HG02840 (cell line): Measurements from ENCODE around the gene SUSD5.
"Not testable (repeated sequence)": the region's sequence is repeated elsewhere in the genome, so short reads cannot be mapped to it uniquely, and the experiment has no call there.

Source experiments
- ATAC-seq: cut with Tn5 transposase; IDR thresholded peaks from one replicate; pipeline ENCODE4 v1.9.1; 2021; ENCODE audit warnings: mild to moderate bottlenecking, moderate library complexity, moderate number of reproducible peaks; ENCODE audit not compliant: unreplicated experiment, low FRiP score

Gene SUSD5

DNA sequence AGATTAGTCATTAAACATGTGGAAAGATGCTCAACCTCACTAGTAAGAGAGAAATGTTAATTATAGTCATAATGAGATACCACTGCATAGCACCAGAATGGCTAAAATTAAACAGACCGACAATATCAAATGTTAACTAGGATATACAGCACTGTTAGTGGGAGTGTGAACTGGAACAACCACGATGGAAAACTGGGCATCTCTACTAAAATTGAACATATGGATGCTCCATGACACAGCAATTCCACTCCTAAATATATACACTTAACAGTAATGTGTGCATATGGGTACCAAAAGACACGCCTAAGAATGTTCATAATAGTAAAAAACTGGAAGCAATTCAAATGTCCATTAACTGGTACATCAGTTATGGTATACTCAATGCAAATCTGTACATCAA, 63.3 kb downstream of the SUSD5 start:
- no peak for ATAC-seq

DNA sequence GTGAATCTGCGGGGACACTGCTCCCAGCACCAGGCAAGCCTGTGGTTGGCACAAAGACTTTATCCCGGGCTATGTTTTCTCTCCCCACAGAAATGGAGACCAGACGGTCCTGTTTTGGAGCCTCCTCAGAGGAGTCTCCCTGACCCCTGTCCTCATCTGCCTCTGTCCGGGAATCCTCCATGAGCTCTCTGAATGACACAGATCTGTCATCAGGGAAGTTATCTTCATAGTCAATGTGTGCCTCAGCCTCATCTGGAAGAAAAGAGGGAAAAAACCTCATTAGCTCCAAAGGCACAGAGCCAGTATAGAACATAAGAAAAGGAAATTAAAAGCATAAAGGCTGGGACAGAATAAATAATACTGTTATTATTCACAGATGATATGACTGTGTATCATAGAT, 64.8 kb downstream of the SUSD5 start:
- ATAC-seq, result no peak

DNA sequence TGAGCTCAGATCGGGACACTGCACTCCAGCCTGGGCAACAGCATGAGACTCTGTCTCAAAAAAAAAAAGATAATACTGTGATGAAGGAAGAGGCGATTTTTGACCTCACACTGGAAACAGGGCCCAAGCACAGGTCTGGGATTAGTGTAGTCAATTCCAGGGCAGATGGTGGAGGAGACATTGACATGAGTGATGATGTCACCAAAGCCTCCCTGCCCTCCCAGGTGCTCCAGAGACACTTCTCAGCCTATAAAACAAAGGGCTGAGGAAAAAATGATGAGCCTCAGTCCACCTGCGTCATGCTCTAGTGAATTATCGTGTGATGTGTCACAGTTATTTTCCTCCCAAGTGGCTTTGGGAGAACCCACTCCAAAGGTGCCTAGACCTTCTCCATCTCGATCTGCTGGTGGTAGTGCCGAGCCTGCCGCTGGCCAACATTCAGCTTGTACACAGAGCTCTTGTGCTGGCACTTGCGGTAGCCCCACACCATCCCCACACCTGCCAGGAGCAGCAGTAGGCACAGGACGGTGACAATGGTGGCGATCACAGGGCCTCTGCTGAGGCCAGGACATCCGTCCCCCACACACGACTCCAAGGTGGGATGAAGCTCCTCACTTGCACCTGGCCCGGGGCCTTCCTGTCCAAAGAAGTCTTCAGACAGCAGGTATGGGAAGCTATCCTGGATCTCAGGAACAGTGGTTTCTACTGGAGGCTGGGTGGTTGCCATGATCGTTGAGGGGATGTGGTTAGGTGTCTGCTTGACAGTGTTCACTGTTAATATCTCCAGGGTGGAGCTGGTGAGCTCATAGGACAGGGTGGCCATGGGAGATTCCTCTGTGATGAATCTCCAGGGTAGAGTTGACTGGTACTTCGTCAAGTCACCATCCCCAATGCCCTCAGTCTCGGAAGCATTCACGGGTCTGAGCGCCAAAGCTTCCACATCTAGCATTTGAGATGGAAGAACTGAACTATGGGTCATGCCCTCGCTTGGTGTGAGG, 65.9 kb downstream of the SUSD5 start:
- no peak for ATAC-seq

DNA sequence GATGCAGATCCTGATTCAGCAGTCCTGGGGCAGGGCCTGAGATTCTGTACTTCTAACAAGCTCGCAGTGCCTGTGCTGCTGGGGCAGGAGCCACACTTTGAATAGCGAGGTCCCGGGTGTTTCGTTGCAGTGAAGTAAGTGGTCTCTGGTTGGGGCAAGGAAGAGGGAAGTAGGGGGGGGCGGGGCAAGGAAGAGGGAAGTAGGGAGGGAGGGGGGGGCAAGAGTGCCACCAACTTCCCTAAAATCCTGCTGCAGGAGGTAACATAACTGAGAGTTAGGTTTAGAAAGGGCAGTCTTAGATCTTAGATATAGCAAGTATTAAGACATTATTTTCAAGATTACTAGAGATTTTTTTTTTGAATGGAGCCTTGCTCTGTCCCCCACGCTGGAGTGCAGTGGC, 69.3 kb downstream of the SUSD5 start:
- no peak for ATAC-seq

DNA sequence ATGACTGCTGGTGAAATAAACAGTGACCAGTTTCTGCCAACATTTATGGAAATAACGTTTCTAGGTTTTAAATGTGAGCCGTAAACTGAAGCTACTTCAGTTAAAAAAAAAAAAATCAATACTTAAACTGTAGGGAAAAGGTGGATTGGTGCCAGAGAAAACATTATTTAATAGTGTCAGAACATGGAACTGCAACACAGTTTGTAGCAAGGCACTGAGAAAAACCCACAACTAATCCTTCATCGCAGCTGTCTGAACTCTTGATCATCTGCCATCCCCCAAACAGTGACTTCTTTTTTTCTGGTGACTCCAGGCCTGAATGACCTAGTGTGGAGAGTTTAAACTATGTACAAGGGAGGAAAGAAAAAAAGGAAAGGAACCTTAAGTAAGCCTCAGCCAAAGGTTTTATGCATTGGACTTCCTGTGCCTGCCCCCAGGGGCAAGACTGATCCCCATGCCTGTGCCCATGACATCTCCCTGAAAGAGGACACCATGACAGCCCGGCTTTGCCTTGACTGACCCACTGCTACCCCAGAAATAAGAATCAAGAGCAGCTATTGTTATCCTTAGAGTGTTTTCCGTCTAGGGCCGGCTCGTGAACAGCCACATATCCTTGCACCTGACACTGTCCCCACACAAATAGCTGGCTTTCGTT, 71.7 kb downstream of the SUSD5 start:
- ATAC-seq, result no peak

DNA sequence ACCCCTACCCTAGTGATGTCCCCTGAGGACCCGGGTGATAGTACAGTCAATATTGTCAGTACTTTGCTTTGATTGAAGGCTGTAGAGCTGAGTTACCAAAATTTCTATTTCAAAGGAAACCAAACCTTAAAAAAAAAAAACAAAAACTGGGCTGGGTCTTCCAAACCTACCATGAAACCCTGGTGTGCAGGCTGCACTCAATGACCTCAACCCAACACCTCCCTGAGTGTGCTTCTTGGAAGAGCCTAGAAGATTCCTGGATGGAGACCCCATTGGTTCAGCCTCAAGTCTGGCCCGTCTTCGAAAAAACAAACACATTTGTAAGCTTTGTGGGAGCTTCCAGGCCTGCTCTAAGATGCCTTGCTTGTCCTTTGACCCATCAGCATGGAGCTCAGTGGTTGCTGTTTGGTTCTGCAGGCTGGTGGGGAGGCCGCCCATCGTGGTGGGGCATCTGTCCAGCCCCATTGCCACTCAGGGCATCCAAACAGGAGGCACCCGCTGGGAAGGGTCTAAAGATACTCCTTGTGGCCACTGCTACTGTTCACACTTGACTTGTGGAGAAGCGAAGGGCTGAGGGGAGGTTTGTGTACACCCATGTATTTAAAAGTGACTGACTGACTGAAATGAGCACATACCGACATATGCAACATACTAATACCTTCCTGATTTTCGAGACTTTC, 72.6 kb downstream of the SUSD5 start:
- ATAC-seq, result no peak

DNA sequence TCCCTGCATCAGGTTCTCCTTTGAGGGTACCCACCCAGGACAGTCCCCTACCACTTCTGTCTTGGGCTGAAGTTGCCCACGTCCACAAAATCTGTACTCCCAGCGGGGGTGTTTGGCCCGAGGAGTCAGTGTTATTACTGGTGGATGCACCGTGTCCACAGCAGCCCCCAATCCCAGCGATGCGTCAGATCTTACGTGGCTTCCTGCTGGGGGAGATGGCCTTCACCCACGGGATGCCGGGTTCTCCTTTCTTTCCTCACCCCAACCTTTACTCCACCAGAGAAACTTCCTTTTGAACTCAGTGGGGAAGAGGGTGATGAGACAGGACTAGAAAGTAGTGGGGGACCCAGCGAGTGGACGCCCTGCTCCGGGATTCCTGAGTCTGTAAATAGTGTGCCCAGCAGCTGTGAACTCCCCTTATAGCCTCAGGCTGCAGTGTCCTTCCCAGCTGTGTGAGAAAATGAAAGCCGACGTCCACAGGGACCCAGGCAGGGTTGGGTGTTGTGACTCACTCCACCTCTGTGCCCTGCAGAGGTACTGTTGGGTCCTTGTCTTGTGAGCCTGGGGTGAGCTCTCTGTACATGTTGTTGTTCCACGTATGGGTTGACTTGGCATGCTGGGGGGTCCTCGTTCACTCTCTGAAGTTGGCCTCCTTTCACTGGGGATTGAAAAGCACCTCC, 73.2 kb downstream of the SUSD5 start:
- no peak for ATAC-seq

DNA sequence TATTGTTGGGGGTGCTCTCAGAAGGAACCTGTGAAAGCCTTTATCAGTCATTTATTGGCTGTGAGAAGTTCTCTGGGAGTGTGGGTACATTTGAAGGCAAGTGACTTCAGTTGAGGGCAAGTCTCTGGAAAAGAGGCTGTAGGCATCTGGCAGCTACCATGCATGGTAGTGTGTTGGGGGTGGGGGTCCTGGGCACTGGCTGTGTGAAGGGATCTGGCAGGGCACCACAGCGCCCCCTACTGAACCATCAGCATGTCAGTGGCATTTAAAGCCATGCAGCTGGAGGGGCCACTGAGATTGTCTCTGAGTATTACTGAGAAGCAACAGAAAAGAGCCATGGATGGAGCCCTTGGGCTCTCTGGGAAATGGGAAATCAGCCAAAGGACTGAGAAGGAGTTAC, 74.2 kb downstream of the SUSD5 start:
- no peak for ATAC-seq

DNA sequence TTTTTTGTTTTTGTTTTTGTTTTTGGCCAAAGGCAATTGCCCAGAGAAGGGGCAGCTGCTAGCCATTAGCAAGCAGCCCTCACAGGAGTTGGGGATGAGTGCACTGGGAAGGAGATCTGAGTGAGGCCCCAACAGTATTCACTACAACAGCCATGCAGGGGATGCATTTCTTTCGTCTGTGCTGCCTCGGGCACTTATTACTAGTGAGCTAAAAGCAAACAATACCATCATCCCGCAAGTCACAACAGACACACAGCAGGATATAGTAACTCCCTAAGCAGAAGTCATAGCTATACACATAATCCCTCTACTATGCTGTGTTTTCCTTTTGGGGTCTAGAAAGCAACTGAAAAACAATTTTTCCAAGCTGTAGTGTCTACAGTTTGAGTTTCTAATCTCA, 77.6 kb downstream of the SUSD5 start:
- ATAC-seq, result no peak

DNA sequence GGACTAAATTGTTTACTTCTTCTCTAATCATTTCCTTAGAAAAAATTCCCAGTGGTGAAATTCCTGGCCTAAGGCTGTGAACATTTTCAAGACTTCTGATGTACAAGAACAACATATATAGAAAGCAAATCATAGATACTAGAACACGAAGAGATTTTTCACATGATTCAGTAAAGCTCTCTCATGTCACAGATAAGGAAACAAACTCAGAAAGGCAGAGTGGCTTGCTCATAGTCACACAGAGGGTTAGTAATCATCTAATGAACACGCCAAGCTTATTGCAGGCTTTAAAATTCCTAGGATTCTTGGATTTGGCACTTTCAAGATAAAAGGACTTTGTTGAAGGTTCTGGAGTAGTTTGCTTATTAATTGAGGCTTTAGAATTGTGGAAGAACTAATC, 78.6 kb downstream of the SUSD5 start:
- no peak for ATAC-seq

DNA sequence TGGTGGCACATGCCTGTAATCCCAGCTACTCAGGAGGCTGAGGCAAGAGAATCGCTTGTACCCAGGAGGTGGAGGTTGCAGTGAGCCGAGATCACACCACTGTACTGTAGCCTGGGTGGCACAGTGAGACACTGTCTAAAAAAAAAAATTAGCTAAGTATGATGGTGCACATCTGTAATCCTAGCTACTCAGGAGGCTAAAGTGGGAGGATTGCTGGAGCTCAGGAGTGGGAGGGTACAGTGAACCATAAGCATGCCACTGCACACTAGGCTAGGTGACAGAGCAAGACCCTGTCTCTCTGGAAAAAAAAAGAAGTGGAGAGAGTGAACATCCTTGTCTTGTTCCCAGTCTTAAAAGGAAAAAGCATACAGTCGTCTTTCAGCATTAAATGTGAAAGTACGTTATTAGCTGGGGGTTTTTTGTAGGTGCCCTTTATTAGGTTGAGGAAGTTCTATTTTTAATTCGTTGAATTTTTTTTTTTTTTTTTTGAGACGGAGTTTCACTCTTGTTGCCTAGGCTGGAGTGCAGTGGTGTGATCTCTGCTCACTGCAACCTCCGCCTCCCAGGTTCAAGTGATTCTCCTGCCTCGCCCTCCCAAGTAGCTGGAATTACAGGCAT, 79.5 kb downstream of the SUSD5 start:
- ATAC-seq, result not testable (repeated sequence)

DNA sequence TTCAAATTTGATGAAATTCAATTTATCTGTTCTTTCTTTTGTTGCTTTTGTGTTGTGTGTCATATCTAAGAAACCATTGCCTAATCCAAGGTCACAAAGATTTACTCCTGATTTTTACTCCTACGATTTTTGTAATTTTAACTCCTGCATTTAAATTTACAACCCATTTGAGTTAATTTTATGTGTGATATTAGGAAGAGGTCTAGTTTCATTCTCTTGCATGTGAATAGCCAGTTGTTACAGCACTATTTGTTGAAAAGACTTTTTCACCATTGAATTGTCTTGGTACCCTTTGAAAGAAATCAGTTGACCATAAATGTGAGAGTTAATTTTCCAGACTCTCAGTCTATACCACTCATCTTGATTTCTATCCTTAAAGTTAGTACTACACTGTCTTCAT, 80.9 kb downstream of the SUSD5 start:
- ATAC-seq, result no peak

DNA sequence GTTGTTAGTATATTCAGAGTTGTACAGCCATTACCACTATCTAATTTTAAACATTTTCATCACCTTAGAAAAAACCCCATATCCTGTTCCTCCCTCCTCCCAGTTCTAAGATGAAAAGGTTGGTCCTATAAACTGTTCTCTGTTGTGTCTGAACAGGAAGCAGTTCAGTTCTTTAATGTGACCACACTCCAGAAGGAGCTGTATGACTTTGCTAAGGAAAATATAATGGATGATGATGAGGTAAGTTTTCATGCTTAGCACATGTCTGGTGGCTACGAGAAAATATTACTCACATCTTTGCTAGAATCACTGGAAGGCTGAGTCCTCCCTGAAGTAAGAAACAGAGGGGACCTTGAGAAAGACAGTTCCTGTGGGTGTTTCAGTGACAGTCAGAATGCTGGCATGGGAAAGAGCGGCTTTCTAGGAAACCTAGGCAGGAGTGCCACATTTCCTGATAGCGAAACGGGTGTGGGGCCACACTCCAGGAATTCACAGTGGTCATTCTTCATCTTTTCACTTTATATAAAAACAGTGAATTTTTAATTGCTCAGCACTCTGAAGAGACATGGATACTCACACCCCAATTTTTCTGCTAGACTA, 84.5 kb downstream of the SUSD5 start:
- ATAC-seq, result no peak

DNA sequence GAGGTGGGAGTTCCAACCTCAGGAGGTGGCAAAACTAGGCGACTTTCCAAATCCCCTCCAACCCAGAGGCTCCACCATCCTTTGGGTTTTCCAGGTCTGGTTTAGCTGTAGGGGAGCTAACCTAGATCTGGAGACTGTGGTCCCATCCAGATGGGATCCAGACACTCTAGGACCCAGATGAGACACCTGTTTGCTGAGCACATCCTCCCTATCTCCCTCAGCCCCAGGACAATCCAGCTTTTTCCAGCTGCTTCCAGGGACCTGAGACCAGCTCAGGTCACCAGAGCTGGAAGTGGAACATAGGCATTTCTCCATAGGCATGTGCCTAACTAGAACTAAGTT, 86.6 kb downstream of the SUSD5 start:
- no peak for ATAC-seq

DNA sequence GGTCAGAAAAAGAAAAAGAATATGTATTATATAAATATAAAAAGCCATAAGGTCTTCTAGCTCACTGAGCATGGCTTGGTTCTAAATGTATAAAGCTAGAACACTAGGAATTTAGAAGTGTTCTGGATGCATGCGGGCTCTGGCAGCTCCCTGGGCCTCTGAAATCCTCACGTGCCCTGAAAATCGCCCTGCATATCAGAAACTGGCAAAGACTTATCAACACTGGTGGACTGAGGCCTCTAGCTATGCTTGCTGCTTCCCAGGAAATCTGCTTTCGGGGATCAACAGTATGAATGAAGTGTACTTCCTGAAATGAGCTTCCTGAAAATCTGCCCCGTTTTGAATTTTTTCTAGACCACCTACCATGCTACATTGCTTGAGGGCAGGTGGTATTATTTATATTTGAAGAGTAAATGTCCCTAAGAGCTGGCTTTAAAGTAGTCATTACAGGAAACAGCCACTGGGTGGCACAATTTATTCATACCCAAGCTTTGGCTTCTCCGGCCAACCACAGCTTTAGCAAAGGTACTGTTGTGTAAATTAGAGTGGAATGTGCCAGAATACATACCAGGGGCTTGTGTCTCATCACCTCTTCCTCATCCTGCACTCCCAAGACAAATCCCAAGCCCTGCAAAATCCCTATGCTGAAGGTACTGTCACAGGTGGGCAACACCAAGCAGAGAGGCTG, 87.1 kb downstream of the SUSD5 start:
- no peak for ATAC-seq

DNA sequence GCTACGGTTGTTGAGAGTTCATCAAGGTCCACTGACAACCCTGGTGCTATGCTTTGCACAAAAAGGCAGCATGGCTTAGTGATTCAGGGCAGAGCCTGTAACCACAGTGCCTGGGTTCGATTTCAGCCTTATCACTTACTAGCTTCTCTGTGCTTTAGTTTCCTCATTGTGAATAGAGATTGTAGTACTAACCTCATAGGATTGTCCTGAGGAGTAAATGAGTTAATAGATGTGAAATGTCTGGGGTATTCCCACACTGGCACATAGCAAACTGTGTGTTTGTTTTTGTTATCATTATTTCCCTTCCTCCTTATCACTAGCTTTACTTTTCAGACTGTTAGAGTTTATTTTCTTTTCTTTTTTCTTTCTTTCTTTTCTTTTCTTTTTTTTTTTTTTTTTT, 88.5 kb downstream of the SUSD5 start:
- no peak for ATAC-seq

DNA sequence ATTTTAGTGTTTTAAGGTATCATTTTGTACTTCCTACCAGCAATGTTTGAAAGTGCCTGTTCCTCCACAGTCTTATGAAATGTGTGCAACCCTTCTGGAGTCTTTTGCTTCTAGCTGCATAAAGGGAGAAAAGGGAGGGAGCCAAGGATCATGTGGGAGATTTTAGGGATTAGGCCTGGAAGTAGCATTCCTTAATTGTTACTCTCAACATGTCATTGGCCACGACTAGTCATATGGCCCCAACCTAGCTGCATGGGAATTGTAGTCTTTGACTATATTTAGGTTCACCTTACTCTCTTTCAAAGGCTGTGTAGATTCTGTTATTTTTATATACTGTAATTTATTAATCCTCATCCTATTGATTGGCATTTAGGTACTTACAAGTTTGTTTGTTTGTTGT, 89.9 kb downstream of the SUSD5 start:
- ATAC-seq, result no peak

DNA sequence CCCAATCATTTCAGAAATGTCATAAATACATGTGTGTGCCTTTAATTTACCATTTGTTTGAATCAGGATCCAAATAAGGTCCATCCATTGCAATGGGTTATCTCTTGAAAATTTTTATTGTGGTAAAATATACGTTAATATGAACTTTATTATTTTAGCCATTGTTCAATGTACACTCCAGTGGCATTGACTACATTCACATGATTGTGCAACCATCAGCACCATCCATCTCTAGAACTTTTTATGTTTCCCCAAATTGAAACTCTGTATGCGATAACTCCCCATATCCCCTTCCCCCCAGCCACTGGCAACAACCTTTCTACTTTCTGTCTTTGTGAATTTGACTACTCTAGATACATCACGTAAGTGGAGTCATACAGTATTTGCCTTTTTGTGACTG, 92.8 kb downstream of the SUSD5 start:
- ATAC-seq, result no peak

DNA sequence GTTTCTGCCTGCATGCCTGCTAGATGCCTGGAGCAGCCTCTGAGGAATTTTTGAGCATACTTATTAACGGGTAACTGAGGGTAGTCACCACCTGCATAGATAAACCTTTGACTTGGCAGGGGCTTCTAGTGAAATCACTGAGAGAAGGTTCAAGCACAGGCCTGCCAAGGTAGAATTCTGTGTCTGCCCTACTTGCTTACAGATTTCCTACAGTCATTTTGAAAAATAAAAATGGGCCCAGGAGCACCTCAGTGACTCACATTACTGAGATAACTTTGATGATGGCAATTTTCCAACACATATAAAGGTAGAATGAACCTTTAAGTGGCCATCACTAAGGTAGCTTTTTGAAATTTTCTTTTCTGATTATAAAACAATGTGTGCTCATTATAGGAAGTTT, 94.0 kb downstream of the SUSD5 start:
- ATAC-seq, result no peak
